Osteoblast (primary cell): Measurements from ENCODE around the gene BCL2L13. TPM values are rescaled to one million over a fixed set of nuclear protein-coding genes. Genes with fewer than 3 reads are reported as not detected.

ENCODE experiments used
- DNase-seq: peaks from one replicate; pipeline ENCODE4 v3.0.0; 2011; ENCODE audit warnings: low spot score, mixed read lengths; ENCODE audit not compliant: insufficient read length; ENCODE audit errors: missing footprints
- H2AFZ ChIP-seq: 2 replicates; pipeline ENCODE4 v1.6.0; 2011; ENCODE audit warnings: mild to moderate bottlenecking, low read length
- H3K27ac ChIP-seq: 2 replicates; pipeline ENCODE4 v1.5.1; 2011; ENCODE audit warnings: mild to moderate bottlenecking, low read depth, low read length, moderate library complexity
- H3K27me3 ChIP-seq: 2 replicates; pipeline ENCODE4 v1.6.0; 2012; ENCODE audit warnings: mild to moderate bottlenecking, control low read depth, inconsistent platforms, low read length, moderate library complexity; ENCODE audit not compliant: insufficient read depth
- H3K36me3 ChIP-seq: 2 replicates; pipeline ENCODE4 v1.5.1; 2011; ENCODE audit warnings: mild to moderate bottlenecking, low read length, control low read depth, moderate library complexity; ENCODE audit not compliant: insufficient read depth
- H3K4me1 ChIP-seq: 2 replicates; pipeline ENCODE4 v1.5.1; 2011; ENCODE audit warnings: mild to moderate bottlenecking, low read length, control low read depth, moderate library complexity; ENCODE audit not compliant: insufficient read depth
- H3K4me2 ChIP-seq: 2 replicates; pipeline ENCODE4 v1.6.0; 2011; ENCODE audit warnings: mild to moderate bottlenecking, low read length; ENCODE audit not compliant: insufficient read depth
- H3K4me3 ChIP-seq: fragments of 200-600 bp; sonication (generic); 3 replicates; pipeline ENCODE4 v1.5.1; 2012; ENCODE audit warnings: mild to moderate bottlenecking, low read length, inconsistent platforms; ENCODE audit not compliant: insufficient read depth
- H3K79me2 ChIP-seq: 2 replicates; pipeline ENCODE4 v1.6.0; 2012; ENCODE audit warnings: mild to moderate bottlenecking, low read length, control low read depth, inconsistent platforms; ENCODE audit not compliant: insufficient read depth
- H3K9me3 ChIP-seq: 2 replicates; pipeline ENCODE4 v1.5.1; 2011; ENCODE audit warnings: low read depth, low read length, control low read depth
- H4K20me1 ChIP-seq: 2 replicates; pipeline ENCODE4 v1.6.0; 2012; ENCODE audit warnings: mild to moderate bottlenecking, low read length, control low read depth; ENCODE audit not compliant: insufficient read depth
- CTCF ChIP-seq: IDR thresholded peaks from 2 replicates; pipeline ENCODE4 v1.5.1; 2011; ENCODE audit warnings: mild to moderate bottlenecking, low read depth, low read length, moderate library complexity; ENCODE audit errors: extremely low read depth
- total RNA-seq: library from RNA; depleted of rRNA; stranded (reverse); fragments of >200 nt; gene quantifications from 2 replicates; pipeline ENCODE4 v1.2.3, GENCODE V29; 2012

The BCL2L13 gene, protein sequence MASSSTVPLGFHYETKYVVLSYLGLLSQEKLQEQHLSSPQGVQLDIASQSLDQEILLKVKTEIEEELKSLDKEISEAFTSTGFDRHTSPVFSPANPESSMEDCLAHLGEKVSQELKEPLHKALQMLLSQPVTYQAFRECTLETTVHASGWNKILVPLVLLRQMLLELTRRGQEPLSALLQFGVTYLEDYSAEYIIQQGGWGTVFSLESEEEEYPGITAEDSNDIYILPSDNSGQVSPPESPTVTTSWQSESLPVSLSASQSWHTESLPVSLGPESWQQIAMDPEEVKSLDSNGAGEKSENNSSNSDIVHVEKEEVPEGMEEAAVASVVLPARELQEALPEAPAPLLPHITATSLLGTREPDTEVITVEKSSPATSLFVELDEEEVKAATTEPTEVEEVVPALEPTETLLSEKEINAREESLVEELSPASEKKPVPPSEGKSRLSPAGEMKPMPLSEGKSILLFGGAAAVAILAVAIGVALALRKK
- total RNA-seq = 82.2 and 86.5 TPM in 2 replicates

DNA sequence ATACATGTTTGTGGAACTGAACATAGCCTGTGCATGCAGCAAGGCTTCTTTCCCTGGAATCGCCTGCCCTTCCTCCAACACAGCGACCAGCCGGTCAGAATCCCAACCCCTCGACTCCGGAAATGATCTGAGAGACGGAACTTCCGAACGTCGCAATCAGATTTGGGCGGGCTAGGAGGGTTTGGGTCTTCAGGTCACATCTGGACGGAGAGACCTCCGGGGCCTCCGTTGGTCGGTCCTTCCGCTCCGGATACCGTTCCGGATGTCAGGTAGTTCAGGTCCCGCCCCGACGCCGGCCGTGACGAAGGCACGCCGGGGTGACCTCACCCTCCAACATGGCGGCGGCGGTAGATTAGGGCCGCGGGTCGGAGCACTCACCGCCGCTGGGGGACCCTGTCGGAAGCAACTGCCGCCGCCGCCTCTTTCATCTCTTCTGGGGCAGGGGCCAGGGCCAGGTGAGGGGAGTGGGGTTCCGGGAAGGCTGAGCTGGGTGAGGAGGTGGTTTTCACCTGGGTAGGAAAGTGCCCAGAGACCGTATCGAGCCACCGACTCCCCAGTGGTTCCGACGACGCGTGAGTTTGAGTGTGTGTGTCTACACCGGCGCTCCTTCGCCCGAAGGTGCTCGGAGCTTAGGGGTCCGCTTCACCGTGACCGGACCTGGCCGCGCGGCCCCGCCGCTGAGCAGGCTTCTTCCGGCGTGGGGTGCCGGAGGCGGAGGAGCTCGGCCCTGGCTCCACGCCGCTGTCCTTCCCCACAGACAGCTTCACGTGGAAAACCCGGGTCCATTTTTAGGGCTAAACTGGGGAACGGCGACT is at the start of gene BCL2L13:
BCL2L13 (plus strand) TSS at position 326 of the 815 bp plus-strand sequence. CDS start 16,955 bp downstream, outside the sequence.
- no peaks in the 10 kb centered on the region for H4K20me1 ChIP-seq
- no peaks in the 10 kb centered on the region for H3K27me3 ChIP-seq
- H3K9me3 ChIP-seq = no peaks in the 10 kb centered on the region
- DNase-seq = peak; percentile 90
- H3K36me3 ChIP-seq = no peaks in the 10 kb centered on the region
- H3K4me2 ChIP-seq = peak within 1 kb of the TSS; percentile 93
- peaks cover 7% of the 10 kb centered on the region for H3K4me1 ChIP-seq
- TF ChIP-seq CTCF = no peak
- peak within 1 kb of the TSS; percentile 95 for H3K27ac ChIP-seq
- peaks cover 44% of the 10 kb centered on the region for H3K79me2 ChIP-seq
- H3K4me3 ChIP-seq = peak within 1 kb of the TSS; percentile 95
- H2AFZ ChIP-seq = peak within 1 kb of the TSS; percentile 96

- Histone ChIP-seq H3K27me3 (no peaks in the 10 kb centered on the region), H3K79me2 (no peaks in the 10 kb centered on the region), H3K36me3 (peaks cover 44% of the 10 kb centered on the region), H2AFZ (no peak overlapping the region), H3K4me3 (no peak overlapping the region), H3K9me3 (no peaks in the 10 kb centered on the region), H3K4me2 (no peak overlapping the region), H3K27ac (no peak overlapping the region), H3K4me1 (no peaks in the 10 kb centered on the region), H4K20me1 (no peaks in the 10 kb centered on the region)
- TF ChIP-seq CTCF = no peak
- no peak for DNase-seq
Measured at GRCh38 chr22:17589810-17590375, 48.7 kb upstream of the BCL2L13 start.

DNA sequence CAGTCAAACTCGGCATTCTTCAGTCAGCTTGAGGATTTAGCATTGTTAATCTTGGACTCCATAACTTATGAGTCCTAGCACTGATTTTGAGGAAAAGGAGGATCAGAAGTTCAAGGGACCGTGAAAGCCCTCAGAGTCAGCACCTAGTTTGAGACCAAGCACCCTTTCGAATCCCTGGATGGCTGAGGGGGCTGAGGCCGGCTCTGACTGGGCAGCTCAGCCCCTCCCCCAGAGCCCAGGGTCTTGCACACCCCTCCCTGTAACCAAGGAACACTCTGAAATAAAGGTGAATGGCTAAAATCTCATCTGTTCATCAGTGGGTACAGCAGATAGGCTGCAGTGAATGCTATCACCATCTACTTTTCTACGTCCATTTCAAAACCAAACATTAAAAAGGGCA is 48.0 kb upstream of the BCL2L13 start:
- Histone ChIP-seq H4K20me1 (no peaks in the 10 kb centered on the region), H3K79me2 (no peaks in the 10 kb centered on the region), H3K9me3 (no peaks in the 10 kb centered on the region), H2AFZ (no peak overlapping the region), H3K27me3 (no peaks in the 10 kb centered on the region), H3K4me1 (no peaks in the 10 kb centered on the region), H3K4me3 (no peak overlapping the region), H3K27ac (no peak overlapping the region), H3K36me3 (peaks cover 51% of the 10 kb centered on the region), H3K4me2 (no peak overlapping the region)
- no peak for DNase-seq
- TF ChIP-seq CTCF = no peak
